Measurements from ENCODE around the gene OPTC.

DNA sequence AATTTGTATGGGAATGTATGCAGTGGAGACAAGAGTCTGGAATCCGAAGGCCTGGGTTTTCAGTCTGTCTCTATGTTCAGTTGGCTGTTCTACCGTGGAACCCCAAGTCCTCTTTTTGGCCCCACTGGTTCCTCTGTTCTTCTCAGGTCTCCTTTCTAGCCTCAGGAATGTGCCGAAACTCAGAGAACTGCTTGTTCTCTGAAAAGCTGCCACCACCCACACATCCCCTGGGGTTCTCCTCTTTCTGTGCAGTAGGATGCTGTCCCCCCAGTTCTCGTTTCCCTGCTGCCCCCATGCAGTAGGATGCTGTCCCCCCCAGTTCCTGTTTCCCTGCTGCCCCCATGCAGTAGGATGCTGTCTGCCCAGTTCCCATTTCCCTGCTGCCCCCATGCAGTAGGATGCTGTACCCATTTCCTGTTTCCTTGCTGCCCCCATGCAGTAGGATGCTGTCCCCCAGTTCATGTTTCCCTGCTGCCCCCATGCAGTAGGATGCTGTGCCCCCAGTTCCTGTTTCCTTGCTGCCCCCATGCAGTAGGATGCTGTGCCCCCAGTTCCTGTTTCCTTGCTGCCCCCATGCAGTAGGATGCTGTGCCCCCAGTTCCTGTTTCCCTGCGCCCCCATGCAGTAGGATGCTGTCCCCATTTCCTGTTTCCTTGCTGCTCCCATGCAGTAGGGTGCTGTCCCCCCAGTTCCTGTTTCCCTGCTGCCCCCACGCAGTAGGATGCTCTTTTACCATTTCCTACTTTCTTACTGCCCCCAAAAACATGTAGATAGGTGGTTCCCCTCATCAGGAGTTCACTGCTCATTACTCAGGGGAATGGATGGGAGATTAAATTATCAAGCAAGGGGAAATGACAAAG, 35.3 kb downstream of the OPTC start:
- TF ChIP-seq, protein P1, sequence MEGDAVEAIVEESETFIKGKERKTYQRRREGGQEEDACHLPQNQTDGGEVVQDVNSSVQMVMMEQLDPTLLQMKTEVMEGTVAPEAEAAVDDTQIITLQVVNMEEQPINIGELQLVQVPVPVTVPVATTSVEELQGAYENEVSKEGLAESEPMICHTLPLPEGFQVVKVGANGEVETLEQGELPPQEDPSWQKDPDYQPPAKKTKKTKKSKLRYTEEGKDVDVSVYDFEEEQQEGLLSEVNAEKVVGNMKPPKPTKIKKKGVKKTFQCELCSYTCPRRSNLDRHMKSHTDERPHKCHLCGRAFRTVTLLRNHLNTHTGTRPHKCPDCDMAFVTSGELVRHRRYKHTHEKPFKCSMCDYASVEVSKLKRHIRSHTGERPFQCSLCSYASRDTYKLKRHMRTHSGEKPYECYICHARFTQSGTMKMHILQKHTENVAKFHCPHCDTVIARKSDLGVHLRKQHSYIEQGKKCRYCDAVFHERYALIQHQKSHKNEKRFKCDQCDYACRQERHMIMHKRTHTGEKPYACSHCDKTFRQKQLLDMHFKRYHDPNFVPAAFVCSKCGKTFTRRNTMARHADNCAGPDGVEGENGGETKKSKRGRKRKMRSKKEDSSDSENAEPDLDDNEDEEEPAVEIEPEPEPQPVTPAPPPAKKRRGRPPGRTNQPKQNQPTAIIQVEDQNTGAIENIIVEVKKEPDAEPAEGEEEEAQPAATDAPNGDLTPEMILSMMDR (IDR thresholded peaks at IDR 0.05) = no peak
- TF ChIP-seq POLR2A (IDR thresholded peaks at IDR 0.05) = no peak
